IgD-negative memory B cell (primary cell): ENCODE data around the gene CDC42EP1. TPM values are rescaled to one million over a fixed set of nuclear protein-coding genes. Genes with fewer than 3 reads are reported as not detected.
A peak's percentile ranks its signal among the peaks of the same experiment; 100 is the strongest.
"Not testable (repeated sequence)": the region's sequence is repeated elsewhere in the genome, so short reads cannot be mapped to it uniquely, and the experiment has no call there.

Experiments
- H3K27ac Mint-ChIP-seq, 3 donors: one replicate each; pipeline ENCODE4 v1.8.0; 2020 to 2022; ENCODE audit warnings: mild to moderate bottlenecking in 3 of 3, mixed read lengths in 3 of 3, moderate library complexity in 1 of 3
- H3K27me3 Mint-ChIP-seq: one replicate; pipeline ENCODE4 v1.8.0; 2021; ENCODE audit warnings: mixed read lengths
- H3K36me3 Mint-ChIP-seq: one replicate; pipeline ENCODE4 v1.8.0; 2020; ENCODE audit warnings: mild to moderate bottlenecking, mixed read lengths
- H3K4me1 Mint-ChIP-seq, 3 donors: one replicate each; pipeline ENCODE4 v1.8.0; 2020 to 2022; ENCODE audit warnings: mixed read lengths in 3 of 3, mild to moderate bottlenecking in 1 of 3
- H3K4me3 Mint-ChIP-seq, 4 donors: one replicate each; pipeline ENCODE4 v1.8.0; 2020 to 2022; ENCODE audit warnings: mild to moderate bottlenecking in 4 of 4, mixed read lengths in 4 of 4, moderate library complexity in 3 of 4
- H3K9me3 Mint-ChIP-seq, 3 donors: one replicate each; pipeline ENCODE4 v1.8.0; 2020 to 2021; ENCODE audit warnings: mixed read lengths in 3 of 3, mild to moderate bottlenecking in 1 of 3
- polyA plus RNA-seq: library from polyadenylated mRNA; unstranded; fragments of 300-500 nt; fragmentation: Illumina TruSeq; gene quantifications from one replicate; pipeline ENCODE4 v1.2.3, GENCODE V29; 2021

The CDC42EP1 gene
- polyA plus RNA-seq, 1 donor from 2014 or later, result 0.19 TPM

GRCh38 chr22:37525746-37526350 is 34.4 kb upstream of the CDC42EP1 start:
- Mint-ChIP-seq H3K27me3 (peaks cover 26% of the 10 kb centered on the region), H3K4me3 (no peak overlapping the region)

DNA sequence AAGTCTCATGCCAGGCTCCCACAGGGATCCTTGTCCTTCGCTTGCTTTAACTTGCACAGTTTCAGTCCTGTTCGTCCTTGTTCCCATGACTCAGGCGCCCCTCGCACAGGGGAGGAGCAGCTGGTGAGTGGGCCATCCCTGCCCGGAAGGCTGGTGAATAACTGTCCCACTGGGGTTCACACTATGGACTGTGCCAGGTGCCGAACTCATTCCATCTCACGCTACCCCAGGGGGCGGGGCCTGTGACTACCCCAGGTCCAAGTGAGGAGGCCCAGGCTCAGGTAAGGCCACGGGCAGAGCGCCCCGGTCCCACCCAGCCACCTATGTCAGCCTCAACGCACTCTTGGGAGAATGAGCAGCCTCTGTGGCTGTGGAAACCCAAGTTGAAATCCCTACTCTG is 33.9 kb upstream of the CDC42EP1 start:
- H3K27me3 Mint-ChIP-seq, result peaks cover 21% of the 10 kb centered on the region
- H3K4me3 Mint-ChIP-seq, result no peak overlapping the region
- H3K9me3 Mint-ChIP-seq, result no peaks in the 10 kb centered on the region
- peaks cover 2% of the 10 kb centered on the region for H3K36me3 Mint-ChIP-seq
- H3K27ac Mint-ChIP-seq, result no peak overlapping the region
- peaks cover 0 to 2% (median 0%) of the 10 kb centered on the region in 3 donors for H3K4me1 Mint-ChIP-seq

More at GRCh38 chr22:37525746-37526350, 34.4 kb upstream of the CDC42EP1 start:
- Mint-ChIP-seq H3K4me1 (peaks cover 0 to 4% (median 0%) of the 10 kb centered on the region in 3 donors), H3K36me3 (peaks cover 2% of the 10 kb centered on the region), H3K9me3 (no peaks in the 10 kb centered on the region), H3K27ac (no peak overlapping the region)

DNA sequence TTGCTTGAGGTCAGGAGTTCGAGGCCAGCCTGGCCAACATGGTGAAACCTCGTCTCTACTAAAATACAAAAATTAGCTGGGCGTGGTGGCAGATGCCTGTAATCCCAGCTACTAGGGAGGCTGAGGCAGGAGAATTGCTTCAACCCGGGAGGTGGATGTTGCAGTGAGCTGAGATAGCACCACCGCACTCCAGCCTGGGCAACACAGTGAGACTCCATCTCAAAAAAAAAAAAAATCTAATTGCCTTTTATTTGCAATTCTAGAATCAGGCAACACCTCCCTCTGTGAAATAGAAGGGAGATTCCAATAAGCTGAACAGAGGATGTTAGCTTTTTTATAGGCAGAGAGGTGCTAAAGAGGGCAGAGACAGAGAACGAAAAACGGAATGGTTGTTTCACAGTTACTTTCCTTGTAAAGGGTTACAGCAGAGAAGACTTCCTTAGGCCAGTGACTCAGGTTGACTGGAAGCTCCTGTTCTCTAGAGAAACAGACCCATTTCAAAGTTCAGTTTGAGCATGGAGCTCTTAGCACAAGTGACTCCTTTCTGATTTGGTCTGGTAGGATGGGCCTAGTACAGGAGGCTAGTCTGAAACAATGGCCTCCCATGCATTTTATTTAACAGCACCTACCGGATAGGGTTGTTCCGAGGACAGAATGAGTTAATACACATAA is 33.1 kb upstream of the CDC42EP1 start:
- peaks cover 22% of the 10 kb centered on the region for H3K27me3 Mint-ChIP-seq
- H3K9me3 Mint-ChIP-seq, result not testable (repeated sequence)

GRCh38 chr22:37527952-37528351 is 32.3 kb upstream of the CDC42EP1 start:
- not testable (repeated sequence) for H3K4me1 Mint-ChIP-seq, H3K36me3 Mint-ChIP-seq, H3K4me3 Mint-ChIP-seq, H3K9me3 Mint-ChIP-seq, H3K27ac Mint-ChIP-seq
- peaks cover 15% of the 10 kb centered on the region for H3K27me3 Mint-ChIP-seq

More for the DNA sequence above, 33.1 kb upstream of the CDC42EP1 start:
- not testable (repeated sequence) for H3K4me3 Mint-ChIP-seq, H3K27ac Mint-ChIP-seq, H3K4me1 Mint-ChIP-seq, H3K36me3 Mint-ChIP-seq

DNA sequence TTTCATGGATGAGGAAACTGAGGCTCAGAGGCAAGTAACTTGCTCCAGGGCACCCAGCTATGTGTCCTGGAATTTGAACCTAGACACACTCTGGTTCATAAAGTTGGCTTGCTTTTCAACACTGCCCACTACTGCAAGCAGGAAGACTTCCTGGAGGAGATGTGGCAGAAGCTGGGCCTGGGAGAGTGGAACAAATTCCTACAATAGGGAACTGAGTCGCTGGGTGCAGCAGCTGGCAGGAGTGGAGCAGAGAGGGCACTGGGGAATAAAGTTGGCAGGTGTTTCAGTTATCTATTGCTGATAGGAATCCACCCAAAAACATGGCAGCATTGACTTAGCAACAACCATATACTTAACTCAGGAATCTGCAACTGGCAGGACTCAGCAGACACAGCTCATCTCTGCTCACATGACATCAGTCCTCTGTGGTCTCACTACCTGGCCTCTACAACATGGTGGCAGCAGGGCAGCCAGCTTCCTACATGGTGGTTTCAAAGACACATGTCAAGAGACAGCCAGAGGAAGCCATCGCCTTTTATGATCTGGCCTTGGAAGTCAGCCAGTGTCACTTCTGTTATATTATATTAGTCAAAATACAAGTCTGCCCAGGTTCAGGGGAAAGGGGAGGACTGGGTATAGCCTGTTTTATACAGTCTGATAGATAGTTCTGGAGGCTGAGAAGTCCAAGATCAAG is 30.5 kb upstream of the CDC42EP1 start:
- peaks cover 0 to 2% (median 2%) of the 10 kb centered on the region in 3 donors for H3K4me1 Mint-ChIP-seq
- H3K9me3 Mint-ChIP-seq, result no peaks in the 10 kb centered on the region
- peaks cover 12% of the 10 kb centered on the region for H3K27me3 Mint-ChIP-seq
- no peak overlapping the region for H3K27ac Mint-ChIP-seq
- no peak overlapping the region for H3K4me3 Mint-ChIP-seq
- peaks cover 2% of the 10 kb centered on the region for H3K36me3 Mint-ChIP-seq

- Mint-ChIP-seq H3K9me3 (no peaks in the 10 kb centered on the region), H3K4me3 (no peak overlapping the region), H3K27ac (no peak overlapping the region), H3K27me3 (peaks cover 12% of the 10 kb centered on the region), H3K4me1 (peaks cover 5 to 14% (median 11%) of the 10 kb centered on the region in 3 donors), H3K36me3 (peaks cover 2% of the 10 kb centered on the region)
Measured at GRCh38 chr22:37533995-37534394, 26.3 kb upstream of the CDC42EP1 start.

DNA sequence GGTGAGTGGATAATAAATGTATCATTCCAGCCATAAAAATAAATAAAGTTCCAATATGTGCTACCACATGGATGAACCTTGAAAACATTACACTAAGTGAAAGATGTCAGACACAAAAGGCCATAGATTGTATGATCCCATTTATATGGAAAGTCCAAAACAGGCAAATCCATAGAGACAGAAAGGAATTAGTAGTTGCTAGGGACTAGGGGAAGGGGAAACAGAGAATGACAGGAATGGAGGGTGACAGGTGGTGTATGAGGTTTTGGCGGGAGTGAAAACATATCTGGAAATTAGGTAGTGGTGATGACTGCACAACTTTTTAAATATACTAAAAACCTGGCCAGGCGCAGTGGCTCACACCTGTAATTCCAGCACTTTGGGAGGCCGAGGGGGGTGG is 25.8 kb upstream of the CDC42EP1 start:
- Mint-ChIP-seq H3K4me3 (no peak overlapping the region), H3K9me3 (no peaks in the 10 kb centered on the region), H3K36me3 (peaks cover 2% of the 10 kb centered on the region), H3K27ac (no peak overlapping the region), H3K4me1 (peaks cover 5 to 14% (median 13%) of the 10 kb centered on the region in 3 donors), H3K27me3 (peaks cover 12% of the 10 kb centered on the region)

DNA sequence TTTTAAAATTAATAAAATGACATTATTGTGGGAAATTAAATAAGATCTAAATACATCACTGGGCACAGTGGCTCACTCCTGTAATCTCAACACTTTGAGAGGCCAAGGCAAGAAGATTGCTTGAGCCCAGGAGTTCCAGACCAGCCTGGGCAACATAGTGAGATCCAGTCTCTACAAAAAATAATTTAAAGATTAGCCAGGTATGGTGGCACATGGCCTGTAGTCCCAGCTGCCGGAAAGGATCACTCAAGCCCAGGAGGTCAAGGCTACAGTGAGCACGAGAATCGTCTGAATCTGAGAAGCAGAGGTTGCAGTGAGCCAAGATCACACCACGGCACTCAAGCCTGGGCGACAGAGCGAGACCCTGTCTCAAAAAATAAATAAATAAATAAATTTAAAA is 25.1 kb upstream of the CDC42EP1 start:
- H3K4me3 Mint-ChIP-seq, result no peak overlapping the region
- peaks cover 5 to 13% (median 12%) of the 10 kb centered on the region in 3 donors for H3K4me1 Mint-ChIP-seq
- peaks cover 2% of the 10 kb centered on the region for H3K36me3 Mint-ChIP-seq
- H3K9me3 Mint-ChIP-seq, result no peaks in the 10 kb centered on the region
- H3K27ac Mint-ChIP-seq, result no peak overlapping the region
- H3K27me3 Mint-ChIP-seq, result peaks cover 6% of the 10 kb centered on the region

- peaks cover 7% of the 10 kb centered on the region for H3K27me3 Mint-ChIP-seq
- H3K9me3 Mint-ChIP-seq, result no peaks in the 10 kb centered on the region
- peak overlapping the region in 3 of 4 donors; percentile 25 to 70 (median 61) for H3K4me3 Mint-ChIP-seq
- no peaks in the 10 kb centered on the region for H3K36me3 Mint-ChIP-seq
- no peak overlapping the region for H3K27ac Mint-ChIP-seq
- H3K4me1 Mint-ChIP-seq, result peaks cover 5 to 19% (median 18%) of the 10 kb centered on the region in 3 donors
Measured at GRCh38 chr22:37538590-37539357, 21.5 kb upstream of the CDC42EP1 start.

DNA sequence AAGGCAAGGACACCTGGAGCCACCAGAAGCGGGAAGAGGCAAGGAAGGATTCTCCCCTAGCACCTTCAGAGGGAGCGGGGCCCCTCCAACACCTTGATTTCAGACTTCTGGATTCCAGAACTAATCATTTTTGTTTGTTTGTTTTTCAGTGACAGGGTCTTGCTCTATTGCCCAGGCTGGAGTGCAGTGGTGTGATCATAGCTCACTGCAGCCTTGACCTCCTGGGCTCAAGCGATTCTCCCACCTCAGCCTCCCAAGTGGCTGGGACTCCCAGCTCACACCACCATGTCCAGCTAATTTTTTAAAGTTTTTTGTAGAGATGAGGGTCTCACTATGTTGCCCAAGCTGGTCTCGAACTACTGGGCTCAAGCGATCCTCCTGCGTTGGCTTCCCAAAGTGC is 20.5 kb upstream of the CDC42EP1 start:
- H3K27ac Mint-ChIP-seq, H3K4me3 Mint-ChIP-seq, H3K9me3 Mint-ChIP-seq, H3K36me3 Mint-ChIP-seq, H3K27me3 Mint-ChIP-seq: not testable (repeated sequence)
- peaks cover 5 to 18% (median 17%) of the 10 kb centered on the region in 3 donors for H3K4me1 Mint-ChIP-seq

DNA sequence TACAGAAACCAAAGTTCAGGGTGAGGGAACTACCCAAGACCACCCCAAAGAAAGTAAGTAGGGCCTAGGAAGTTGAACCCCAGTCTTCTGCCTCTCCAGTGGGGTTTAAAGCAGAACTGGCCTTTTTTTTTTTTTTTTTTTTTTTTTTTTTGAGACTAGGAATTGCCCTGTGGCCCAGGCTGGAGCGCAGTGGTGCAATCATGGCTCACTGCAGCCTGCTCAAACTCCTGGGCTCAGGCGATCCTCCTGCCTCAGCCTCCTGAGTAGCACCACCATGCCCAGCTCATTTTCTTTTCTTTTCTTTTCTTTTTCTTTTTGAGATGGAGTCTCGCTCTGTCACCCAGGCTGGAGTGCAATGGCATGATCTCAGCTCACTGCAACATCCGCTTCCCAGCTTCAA is 17.9 kb upstream of the CDC42EP1 start:
- not testable (repeated sequence) for H3K36me3 Mint-ChIP-seq, H3K9me3 Mint-ChIP-seq, H3K27me3 Mint-ChIP-seq, H3K27ac Mint-ChIP-seq
- Mint-ChIP-seq H3K4me3 (peak overlapping the region in 1 of 4 donors; percentile 63), H3K4me1 (peaks cover 5 to 23% (median 17%) of the 10 kb centered on the region in 3 donors)

DNA sequence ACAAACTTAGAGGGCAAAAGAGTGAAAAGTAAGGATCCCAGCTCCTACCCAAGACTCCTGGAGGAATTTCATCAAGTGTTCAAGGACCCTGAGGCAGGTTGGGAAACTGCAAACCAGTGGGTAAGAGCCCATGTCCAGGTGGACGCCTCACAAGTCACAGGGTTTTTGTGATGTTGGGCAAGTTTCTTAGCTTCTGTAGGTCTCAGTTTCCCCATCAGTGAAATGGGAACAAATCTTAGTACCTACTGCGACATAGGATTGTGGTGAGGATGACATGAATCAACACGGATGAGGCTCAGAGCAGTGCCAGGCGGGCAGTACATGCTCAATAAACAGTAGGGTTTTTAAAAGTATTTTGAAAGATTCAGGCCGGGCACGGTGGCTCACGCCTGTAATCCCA is 17.3 kb upstream of the CDC42EP1 start:
- Mint-ChIP-seq H3K9me3 (no peaks in the 10 kb centered on the region), H3K27ac (no peak overlapping the region), H3K27me3 (peaks cover 7% of the 10 kb centered on the region), H3K4me1 (peaks cover 5 to 20% (median 17%) of the 10 kb centered on the region in 3 donors), H3K36me3 (no peaks in the 10 kb centered on the region), H3K4me3 (no peak overlapping the region)

DNA sequence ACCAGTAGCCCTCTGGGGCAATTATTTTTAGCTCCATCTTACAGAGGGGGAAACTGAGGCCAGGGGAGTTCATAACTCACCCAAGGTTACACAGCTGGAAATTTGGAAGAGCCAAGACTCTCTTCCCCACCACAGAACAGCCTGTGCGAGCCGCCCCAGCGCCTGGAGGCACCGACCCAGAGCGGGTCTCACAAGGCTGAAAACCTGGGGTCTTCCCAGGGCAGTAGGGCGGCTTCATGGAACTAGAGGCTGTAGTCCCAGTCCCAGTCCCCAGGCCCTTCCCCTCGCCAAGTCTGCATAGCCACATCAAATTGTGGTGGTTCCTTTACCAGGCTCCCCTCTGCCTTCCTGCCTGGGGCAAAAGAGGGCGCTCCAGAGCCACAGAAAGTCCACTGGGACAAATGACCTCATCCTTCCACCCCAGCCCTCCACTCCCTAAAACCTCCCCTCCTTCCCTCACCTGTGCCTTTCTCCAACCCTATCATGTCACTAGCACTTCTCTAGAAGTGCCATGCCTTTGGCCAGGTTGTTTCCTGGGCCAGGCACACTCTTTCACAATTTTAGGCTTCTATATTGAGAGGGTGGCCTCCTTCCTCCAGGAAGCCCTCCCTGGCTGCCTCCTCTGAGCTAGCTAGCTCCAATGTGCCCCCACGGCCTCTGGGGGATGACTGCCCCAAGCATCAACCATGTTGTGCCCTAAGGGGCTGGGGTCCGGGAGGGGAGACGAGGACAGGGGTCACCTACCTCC is 15.2 kb upstream of the CDC42EP1 start:
- H3K27ac Mint-ChIP-seq, result no peak overlapping the region
- H3K9me3 Mint-ChIP-seq, result no peaks in the 10 kb centered on the region
- H3K36me3 Mint-ChIP-seq, result no peaks in the 10 kb centered on the region
- no peak overlapping the region for H3K4me3 Mint-ChIP-seq
- H3K27me3 Mint-ChIP-seq, result peaks cover 8% of the 10 kb centered on the region
- peaks cover 0 to 11% (median 5%) of the 10 kb centered on the region in 3 donors for H3K4me1 Mint-ChIP-seq

- Mint-ChIP-seq H3K4me1 (peaks cover 0 to 11% (median 5%) of the 10 kb centered on the region in 3 donors), H3K27ac (no peak overlapping the region), H3K4me3 (no peak overlapping the region), H3K36me3 (no peaks in the 10 kb centered on the region), H3K9me3 (no peaks in the 10 kb centered on the region), H3K27me3 (peaks cover 8% of the 10 kb centered on the region)
Measured at GRCh38 chr22:37545703-37546436, 14.4 kb upstream of the CDC42EP1 start.
